SU-DHL-6 (cell line): ENCODE results near the gene CCR5AS.

Experiments
- H2AFZ ChIP-seq: fragments of 200-600 bp; sonication (generic); 2 replicates; pipeline ENCODE4 v1.6.1; 2014; ENCODE audit warnings: low read depth, mild to moderate bottlenecking, moderate library complexity, mixed read lengths, antibody characterized with exemption, low read length; ENCODE audit not compliant: severe bottlenecking
- H3F3A ChIP-seq: fragments of 200-600 bp; shearing (Covaris generic); 2 replicates; pipeline ENCODE4 v1.6.0; 2016; ENCODE audit warnings: antibody characterized with exemption, mild to moderate bottlenecking; ENCODE audit not compliant: insufficient read depth
- H3K27ac ChIP-seq: fragments of 200-600 bp; sonication (generic); 2 replicates; pipeline ENCODE4 v1.5.1; 2016; ENCODE audit warnings: low read depth, mild to moderate bottlenecking, low read length, moderate library complexity, mixed read lengths
- H3K27me3 ChIP-seq: fragments of 200-600 bp; sonication (generic), shearing (Covaris generic); 2 replicates; pipeline ENCODE4 v1.6.0; 2014; ENCODE audit warnings: mild to moderate bottlenecking, low read length
- H3K36me3 ChIP-seq: fragments of 200-600 bp; sonication (generic); 2 replicates; pipeline ENCODE4 v1.6.1; 2014; ENCODE audit warnings: mild to moderate bottlenecking, low read length, mixed read lengths
- H3K4me2 ChIP-seq: fragments of 300-600, 200-600 bp; shearing (Covaris generic), sonication (generic); 2 replicates; pipeline ENCODE4 v1.6.0; 2014; ENCODE audit warnings: low read length, low read depth, mild to moderate bottlenecking; ENCODE audit not compliant: poor library complexity, severe bottlenecking
- H3K4me3 ChIP-seq: fragments of 200-600 bp; sonication (generic); 2 replicates; pipeline ENCODE4 v1.5.1; 2014; ENCODE audit warnings: antibody characterized with exemption, low read length, mild to moderate bottlenecking, mixed read lengths; ENCODE audit not compliant: insufficient read depth, poor library complexity, severe bottlenecking
- H3K79me2 ChIP-seq: fragments of 200-600 bp; sonication (generic); 2 replicates; pipeline ENCODE4 v1.6.1; 2014; ENCODE audit warnings: mild to moderate bottlenecking, low read length, moderate library complexity; ENCODE audit not compliant: insufficient read depth
- H3K9ac ChIP-seq: fragments of 200-600 bp; sonication (generic); 2 replicates; pipeline ENCODE4 v1.7.0; 2014; ENCODE audit warnings: mild to moderate bottlenecking, low read length
- H3K9me2 ChIP-seq: fragments of 200-600 bp; sonication (generic); replicated peaks from 2 replicates; pipeline ENCODE4 v1.6.1; 2014; ENCODE audit warnings: low read length; ENCODE audit not compliant: insufficient read depth
- H3K9me3 ChIP-seq: fragments of 200-600 bp; sonication (generic); 2 replicates; pipeline ENCODE4 v1.6.1; 2014; ENCODE audit warnings: low read length, mixed read lengths; ENCODE audit not compliant: insufficient read depth
- H4K20me1 ChIP-seq: fragments of 200-600 bp; sonication (generic); 2 replicates; pipeline ENCODE4 v1.6.1; 2014; ENCODE audit warnings: low read depth, mild to moderate bottlenecking, antibody characterized with exemption, low read length, moderate library complexity, mixed read lengths
- CTCF ChIP-seq: fragments of 200-600 bp; sonication (generic); IDR thresholded peaks from one replicate; pipeline ENCODE4 v1.5.1; 2017; ENCODE audit warnings: antibody characterized with exemption, mild to moderate bottlenecking, low read length, moderate library complexity; ENCODE audit not compliant: insufficient read depth, poor library complexity, severe bottlenecking
- EZH2phosphoT487 ChIP-seq: fragments of 200-600 bp; sonication (generic), shearing (Covaris generic); conservative IDR thresholded peaks from 2 replicates; pipeline ENCODE4 v1.6.1; 2018; ENCODE audit warnings: mild to moderate bottlenecking, antibody characterized with exemption, low read length, moderate library complexity, mixed read lengths

The CCR5AS gene

GRCh38 chr3:46367811-46368210, 39.1 kb downstream of the CCR5AS start:
- Histone ChIP-seq H3K79me2 (no peaks in the 10 kb centered on the region), H3K4me3 (no peak overlapping the region), H3K27me3 (no peaks in the 10 kb centered on the region), H3K9me2 (no peaks in the 10 kb centered on the region), H3K9ac (no peak overlapping the region), H2AFZ (no peak overlapping the region), H3K9me3 (no peaks in the 10 kb centered on the region), H3K27ac (no peak overlapping the region), H3K36me3 (no peaks in the 10 kb centered on the region), H3F3A (no peaks in the 10 kb centered on the region), H3K4me2 (no peak overlapping the region), H4K20me1 (no peaks in the 10 kb centered on the region)
- TF ChIP-seq CTCF (no peak), EZH2phosphoT487 (no peak)

- TF ChIP-seq EZH2phosphoT487 (no peak), CTCF (no peak)
- Histone ChIP-seq H3K36me3 (no peaks in the 10 kb centered on the region), H3K79me2 (no peaks in the 10 kb centered on the region), H3K4me2 (no peak overlapping the region), H3K4me3 (no peak overlapping the region), H3K27ac (no peak overlapping the region), H2AFZ (no peak overlapping the region), H4K20me1 (no peaks in the 10 kb centered on the region), H3F3A (no peaks in the 10 kb centered on the region), H3K9me3 (no peaks in the 10 kb centered on the region), H3K9me2 (no peaks in the 10 kb centered on the region), H3K9ac (no peak overlapping the region), H3K27me3 (no peaks in the 10 kb centered on the region)
These were observed 40.9 kb downstream of the CCR5AS start for GRCh38 chr3:46365737-46366524.

- no peak overlapping the region for H3K4me2 ChIP-seq
- H2AFZ ChIP-seq, result no peak overlapping the region
- H3K9me2 ChIP-seq, result no peaks in the 10 kb centered on the region
- H3K79me2 ChIP-seq, result no peaks in the 10 kb centered on the region
- H3K9ac ChIP-seq, result no peak overlapping the region
- H4K20me1 ChIP-seq, result no peaks in the 10 kb centered on the region
- TF ChIP-seq EZH2phosphoT487, result no peak
- TF ChIP-seq CTCF, result no peak
- H3K36me3 ChIP-seq, result no peaks in the 10 kb centered on the region
- H3K9me3 ChIP-seq, result no peaks in the 10 kb centered on the region
- no peaks in the 10 kb centered on the region for H3F3A ChIP-seq
- no peak overlapping the region for H3K27ac ChIP-seq
- H3K27me3 ChIP-seq, result no peaks in the 10 kb centered on the region
- H3K4me3 ChIP-seq, result no peak overlapping the region
These were observed 41.8 kb downstream of the CCR5AS start for GRCh38 chr3:46365041-46365440.
